NCI-H345 (cell line): ENCODE results near the gene TRAK2.

ENCODE experiments used
- DNase-seq: peaks from one replicate; lab custom pipeline; 2025; lab: John Stamatoyannopoulos, UW

The TRAK2 gene

DNA sequence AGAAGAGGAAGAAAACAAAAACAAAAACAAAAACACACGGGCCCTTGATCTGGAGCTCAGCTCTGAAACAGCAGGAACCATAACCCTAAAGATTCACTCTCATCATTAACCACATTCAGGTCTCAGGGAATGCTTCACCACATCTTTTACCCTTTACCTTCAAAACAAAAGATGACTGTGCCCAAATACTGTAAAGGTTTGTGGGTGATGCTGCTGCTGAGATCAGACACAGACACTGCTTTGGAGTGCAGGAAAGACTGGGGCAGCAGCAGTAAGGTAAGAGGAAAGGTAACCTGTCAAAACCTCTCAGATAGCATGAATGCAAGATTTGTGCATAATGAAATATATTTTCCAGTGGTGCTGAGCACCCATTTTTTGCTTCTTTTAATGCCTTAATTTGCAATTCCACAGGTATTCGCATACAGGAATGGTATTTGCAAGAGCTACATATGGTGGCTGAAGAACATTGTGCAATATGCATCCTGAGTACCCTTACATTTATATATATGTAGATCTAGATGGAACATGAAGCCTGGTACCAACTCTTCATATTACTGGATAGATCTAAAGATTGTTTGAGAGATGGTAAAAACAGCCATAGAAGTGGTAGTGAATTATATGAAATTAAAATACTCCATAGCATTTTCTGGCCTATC lies 90.1 kb downstream of the TRAK2 start:
- DNase-seq = no peak

DNA sequence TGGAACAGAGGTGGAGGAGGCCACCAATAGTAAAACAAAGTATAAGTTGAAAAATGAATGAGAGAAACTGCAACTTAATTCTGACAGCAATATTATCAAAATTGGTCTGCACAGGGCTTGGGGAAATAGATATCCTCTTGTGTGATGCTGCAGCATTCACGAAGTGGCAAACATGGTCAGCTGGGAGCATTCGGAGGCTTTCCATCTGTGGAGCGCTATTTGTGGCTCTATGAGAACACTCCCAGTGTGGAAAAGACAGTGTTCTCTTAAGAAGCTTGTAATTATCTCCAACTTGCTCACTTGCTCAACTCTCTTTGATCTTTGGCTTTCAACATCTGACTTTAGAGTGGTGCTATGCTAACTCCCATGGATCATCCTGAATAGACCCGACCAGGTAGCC lies 91.0 kb downstream of the TRAK2 start:
- no peak for DNase-seq

DNA sequence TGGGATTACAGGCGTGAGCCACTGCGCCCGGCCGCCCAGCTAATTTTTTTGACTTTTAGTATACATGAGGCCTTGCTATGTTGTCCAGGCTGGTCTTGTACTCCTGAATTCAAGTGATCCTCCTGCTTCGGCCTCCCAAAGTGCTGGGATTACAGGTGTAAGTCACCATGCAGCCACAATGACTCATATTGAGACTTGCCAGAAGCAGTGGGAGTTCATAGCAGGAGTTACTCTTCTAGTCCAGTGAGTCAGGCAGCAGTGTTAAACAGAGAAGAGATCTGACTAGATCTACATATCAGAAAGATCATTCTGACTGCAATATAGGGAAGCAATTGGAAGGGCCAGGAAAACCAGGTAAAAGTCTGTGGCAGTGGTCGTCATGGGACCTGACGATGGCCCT lies 92.6 kb downstream of the TRAK2 start:
- no peak for DNase-seq

DNA sequence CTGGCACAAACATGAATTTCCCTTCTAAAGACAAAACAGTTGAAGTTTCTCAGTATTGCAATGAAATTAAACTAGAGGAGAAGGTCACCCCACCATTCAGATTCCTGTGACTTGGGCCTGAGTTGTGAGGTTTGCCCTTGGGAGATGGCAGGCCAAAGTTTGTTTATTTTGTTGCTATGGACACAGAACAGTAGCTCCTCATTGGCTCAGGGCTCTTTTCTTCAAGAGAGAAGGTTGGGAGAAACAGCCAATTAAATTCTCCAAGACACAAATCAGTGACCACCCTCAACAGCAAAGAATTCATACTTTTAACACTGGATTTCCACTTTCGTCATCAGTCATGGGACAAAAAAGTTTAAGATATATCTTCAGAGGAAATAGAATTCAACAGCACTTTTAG lies 94.0 kb downstream of the TRAK2 start, which contains the start of gene FLACC1:
FLACC1 (minus strand) TSS at position 125 of the 400 bp plus-strand sequence. CDS start 5,941 bp downstream, outside the sequence.
- no peak for DNase-seq

DNA sequence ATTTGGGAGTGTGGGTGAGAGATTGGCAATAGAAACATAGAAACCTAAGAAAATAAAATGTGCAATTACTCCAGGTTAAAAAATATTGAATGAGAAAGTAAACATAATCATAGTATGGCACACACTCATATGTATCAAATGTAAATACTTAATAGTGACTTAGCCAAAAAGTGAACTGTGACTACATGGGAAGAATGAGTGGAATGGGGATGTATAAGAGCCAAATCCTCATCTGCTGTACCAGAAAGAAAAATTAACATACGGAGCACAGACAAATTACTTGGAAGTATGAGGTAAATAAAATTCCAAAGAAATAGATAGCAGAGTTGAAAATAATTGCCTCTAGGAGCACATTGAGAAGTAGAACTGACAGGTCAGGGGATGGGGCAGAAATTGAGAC lies 98.1 kb downstream of the TRAK2 start:
- no peak for DNase-seq

DNA sequence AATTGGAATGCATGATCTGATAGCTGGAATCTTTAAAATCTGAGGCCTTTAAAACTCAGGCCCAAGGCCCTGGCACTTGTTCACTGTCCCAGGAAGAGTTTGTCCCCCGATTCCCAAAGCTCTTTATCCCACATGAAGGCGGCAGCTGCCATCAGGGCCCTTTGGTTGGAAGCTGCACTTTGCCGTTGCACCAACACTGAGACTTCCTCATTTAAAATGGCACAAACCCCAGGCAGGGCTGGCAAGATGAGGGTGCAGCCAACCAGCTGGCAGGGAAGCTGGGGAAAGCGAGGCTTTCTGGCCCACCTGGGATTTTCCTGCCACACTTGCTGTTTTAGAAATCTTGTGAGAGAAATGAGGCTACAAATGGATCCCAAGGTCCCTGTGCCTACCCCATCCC lies 100.4 kb downstream of the TRAK2 start:
- no peak for DNase-seq

DNA sequence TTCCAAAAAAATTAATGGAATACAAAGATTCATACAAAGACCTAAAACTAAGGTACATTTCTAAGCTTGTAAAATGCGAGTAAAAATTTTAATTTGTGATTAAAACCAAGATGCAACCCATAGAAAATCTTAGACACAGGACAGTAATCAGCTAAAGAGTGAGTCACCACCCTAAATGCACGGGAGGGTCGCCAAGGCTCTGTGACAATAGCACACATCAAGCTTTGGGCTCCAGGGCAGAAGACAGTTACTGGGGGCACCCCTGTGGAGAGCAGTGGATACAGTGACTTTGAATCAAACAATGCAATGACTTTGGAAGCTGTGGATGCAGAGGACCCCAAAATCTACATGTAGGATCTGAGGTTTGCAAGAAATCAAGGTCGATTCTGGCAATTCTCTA lies 101.7 kb downstream of the TRAK2 start:
- DNase-seq = no peak

DNA sequence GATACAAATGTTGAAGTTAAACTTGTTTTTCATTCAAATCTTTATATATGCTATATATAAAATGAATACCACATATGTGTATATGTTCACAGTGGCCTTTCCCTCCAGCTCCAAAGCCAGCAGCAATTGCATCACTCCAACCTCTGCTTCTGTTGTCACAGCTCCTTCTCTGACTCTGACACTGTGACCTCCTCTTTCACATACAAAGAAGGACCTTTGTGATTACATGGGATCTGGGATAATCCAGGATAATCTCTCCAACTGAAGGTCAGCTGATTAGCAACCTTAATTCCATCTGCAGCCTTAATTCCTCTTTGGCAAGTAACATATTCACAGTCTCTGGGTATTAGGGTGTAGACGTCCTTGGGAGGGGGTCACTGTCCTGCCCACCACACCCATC lies 102.5 kb downstream of the TRAK2 start:
- DNase-seq = no peak

DNA sequence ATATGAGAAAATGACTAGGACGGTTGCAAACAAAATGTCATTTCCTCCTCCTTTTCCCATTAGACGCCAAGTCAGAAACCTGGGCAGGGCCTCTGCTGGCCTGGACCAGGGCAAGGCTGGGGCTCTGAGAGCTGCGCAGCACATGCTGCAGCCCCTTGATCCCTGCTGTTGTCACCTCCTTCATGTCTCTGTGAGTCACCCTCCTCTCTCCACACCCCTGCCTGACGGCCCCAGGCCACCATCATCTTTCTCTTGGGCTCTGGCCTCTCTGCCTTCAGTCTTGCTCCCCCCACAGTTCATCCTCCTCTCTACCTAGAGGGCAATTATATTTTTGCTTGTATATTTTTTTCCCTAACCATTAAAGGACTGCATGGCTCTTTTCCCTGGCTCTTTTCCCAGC lies 104.1 kb downstream of the TRAK2 start:
- DNase-seq = no peak

DNA sequence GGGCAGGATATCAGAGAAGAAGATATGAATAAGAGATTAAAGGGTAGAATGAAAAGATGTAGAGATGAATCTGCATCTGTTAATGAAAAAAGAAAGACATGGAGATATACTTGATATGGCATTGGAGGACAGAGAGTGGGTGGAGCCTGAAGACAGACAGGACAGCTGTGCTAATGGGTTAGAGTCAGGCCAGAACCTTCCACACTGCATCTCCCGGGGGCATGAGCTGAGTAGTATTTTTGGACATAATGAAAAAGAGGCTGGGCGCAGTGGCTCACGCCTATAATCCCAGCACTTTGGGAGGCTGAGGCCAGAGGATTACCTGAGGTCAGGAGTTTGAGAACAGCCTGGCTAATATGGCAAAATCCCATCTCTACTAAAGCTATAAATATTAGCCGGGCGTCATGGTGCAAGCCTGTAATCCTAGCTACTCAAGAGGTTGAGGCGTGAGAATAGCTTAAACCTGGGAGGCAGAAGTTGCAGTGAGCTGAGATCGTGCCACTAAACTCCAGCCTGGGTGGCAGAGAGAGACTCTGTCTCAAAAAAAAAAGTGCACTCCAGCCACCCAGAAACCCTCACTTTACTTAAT lies 105.5 kb downstream of the TRAK2 start:
- no peak for DNase-seq

DNA sequence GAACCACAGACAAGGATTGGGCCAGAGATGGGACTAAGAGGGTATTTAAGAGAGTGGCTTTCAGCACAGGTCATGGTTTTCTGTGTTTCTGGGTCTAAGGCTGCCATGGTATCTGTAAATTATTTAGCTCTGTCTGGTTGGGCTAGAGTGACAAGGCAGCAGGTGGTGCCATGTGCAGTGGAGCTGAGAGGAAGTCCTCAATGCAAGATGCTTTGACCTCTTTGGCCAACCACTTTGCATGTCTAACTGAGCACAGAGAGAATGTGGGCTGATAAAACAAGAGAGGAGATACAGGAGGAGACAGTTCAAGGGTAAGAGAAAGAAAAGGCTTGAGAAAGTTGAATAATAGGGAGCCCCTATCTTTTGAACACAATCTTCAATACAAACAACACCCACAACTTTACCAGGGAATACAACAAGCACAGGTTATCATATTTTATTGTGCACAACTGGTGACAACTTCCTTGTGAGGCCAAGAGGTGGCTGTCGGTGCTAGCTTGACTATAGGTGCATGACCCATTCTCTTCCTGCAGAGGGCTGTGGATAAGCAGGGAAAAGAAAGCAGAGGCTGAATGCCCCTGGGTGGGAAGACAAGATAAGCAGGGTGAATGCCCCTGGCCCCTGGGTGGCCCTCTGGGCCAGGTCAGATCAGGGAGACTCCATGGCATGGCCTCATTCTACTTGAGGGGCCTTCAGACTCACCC lies 106.4 kb downstream of the TRAK2 start:
- no peak for DNase-seq

DNA sequence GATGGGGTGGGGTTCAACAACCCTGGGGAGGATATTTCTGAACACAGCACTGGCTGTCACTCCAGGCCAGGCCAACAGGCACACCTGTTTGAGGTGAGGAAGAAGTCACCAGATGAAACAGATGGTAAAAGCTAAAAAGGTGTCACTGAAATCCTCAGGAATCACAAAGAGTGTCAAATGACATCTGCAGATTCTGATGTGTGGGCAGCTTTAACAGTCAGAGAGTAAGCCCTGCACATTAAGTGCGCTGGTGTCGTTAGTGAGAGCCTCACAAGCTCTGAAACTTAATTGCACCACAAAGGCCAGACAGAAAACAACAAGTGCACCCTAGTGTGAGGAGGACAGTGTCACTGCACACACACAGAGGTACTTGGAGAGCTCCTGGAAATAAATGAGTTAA lies 107.7 kb downstream of the TRAK2 start:
- DNase-seq = no peak

DNA sequence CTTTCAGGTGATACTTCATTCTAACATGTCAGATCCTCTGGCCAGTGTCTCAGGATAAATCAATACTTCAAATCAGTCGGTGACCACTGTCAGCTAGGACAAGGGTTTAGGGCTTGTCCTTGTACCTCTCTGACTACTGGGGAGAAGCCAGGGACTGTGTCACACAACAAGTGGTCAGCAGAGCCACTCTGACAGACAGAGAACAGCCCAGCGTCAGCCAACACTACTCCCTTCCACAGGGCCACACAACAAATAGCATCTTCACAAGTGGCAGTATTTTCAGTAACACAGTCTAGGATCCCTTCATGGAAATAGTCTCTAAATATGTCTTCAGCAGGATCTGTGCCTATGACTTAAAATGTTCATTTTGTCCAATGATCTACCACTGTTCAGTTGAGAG lies 108.3 kb downstream of the TRAK2 start:
- no peak for DNase-seq

DNA sequence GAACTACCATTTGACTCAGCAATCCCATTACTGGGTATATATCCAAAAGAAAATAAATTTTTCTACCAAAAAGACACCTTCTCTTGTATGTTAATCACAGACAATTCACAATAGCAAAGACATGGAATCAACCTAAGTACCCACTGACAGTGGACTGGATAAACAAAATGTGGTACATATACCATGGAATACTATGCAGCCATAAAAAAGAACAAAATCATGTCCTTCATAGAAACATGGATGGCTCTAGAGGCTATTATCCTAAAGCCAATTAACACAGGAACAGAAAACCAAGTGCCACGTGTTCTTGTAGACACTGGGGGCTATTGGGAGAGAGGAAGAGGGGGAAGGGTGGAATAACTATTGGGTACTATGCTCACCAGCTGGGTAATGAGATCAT lies 121.8 kb downstream of the TRAK2 start:
- DNase-seq = no peak

DNA sequence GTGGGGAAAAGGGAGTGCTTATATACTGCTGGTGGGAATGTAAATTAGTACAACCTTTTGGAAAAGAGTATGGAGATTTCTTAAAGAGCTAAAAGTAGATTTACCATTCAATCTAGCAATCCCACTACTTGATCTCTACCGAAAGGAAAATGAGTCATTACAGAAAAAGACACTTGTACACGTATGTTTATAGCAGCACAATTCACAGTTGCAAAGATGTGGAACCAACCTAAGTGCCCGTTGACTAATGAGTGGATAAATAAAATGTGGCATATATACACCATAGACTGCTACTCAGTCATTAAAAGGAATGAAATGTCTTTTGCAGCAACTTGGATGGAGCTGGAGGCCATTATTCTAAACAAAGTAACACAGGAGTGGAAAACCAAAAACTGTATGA lies 123.6 kb downstream of the TRAK2 start:
- no peak for DNase-seq
